Measurements from ENCODE around the gene PHACTR4.

DNA sequence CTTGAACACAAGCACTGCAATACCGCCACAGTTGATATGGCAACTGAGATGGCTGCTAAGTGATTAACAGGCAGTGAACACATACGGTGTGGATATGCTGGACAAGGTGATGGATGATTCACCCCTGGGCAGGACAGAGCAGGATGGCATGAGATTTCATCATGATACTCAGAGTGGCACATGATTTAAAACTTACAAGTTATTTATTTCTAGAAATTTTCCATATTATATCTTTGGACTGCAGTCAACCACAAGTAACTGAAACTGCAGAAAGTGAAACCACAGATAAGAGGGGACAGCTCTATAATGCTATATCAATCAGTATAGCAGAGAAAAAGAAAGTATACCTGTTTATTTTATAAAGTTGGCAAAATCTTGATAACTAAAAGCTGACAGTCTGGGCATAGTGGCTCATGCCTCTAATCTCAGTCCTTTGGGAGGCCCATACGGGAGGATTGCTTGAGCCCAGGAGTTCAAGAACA lies 47.9 kb downstream of the PHACTR4 start:
- TF ChIP-seq, protein P1, sequence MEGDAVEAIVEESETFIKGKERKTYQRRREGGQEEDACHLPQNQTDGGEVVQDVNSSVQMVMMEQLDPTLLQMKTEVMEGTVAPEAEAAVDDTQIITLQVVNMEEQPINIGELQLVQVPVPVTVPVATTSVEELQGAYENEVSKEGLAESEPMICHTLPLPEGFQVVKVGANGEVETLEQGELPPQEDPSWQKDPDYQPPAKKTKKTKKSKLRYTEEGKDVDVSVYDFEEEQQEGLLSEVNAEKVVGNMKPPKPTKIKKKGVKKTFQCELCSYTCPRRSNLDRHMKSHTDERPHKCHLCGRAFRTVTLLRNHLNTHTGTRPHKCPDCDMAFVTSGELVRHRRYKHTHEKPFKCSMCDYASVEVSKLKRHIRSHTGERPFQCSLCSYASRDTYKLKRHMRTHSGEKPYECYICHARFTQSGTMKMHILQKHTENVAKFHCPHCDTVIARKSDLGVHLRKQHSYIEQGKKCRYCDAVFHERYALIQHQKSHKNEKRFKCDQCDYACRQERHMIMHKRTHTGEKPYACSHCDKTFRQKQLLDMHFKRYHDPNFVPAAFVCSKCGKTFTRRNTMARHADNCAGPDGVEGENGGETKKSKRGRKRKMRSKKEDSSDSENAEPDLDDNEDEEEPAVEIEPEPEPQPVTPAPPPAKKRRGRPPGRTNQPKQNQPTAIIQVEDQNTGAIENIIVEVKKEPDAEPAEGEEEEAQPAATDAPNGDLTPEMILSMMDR (IDR thresholded peaks at IDR 0.05; ENCODE audit: insufficient read depth, low read length, poor library complexity, severe bottlenecking): no peak
- no peak for TF ChIP-seq EZH2phosphoT487 (conservative IDR thresholded peaks at IDR 0.05; ENCODE audit: low read length)

Data from SU-DHL-6 (cell line).